Measurements from ENCODE around the gene ROR2.

The ROR2 gene

GRCh38 chr9:91736898-91737601 lies 213.0 kb downstream of the ROR2 start:
- no peak for DNase-seq (ENCODE audit: low read depth)

GRCh38 chr9:91736311-91736710 lies 213.7 kb downstream of the ROR2 start:
- DNase-seq (ENCODE audit: low read depth): no peak

GRCh38 chr9:91735049-91735448 lies 215.0 kb downstream of the ROR2 start:
- DNase-seq (ENCODE audit: low read depth): no peak

GRCh38 chr9:91734371-91734981 lies 215.6 kb downstream of the ROR2 start:
- no peak for DNase-seq (ENCODE audit: low read depth)

- DNase-seq (ENCODE audit: low read depth): no peak
Measured at GRCh38 chr9:91733006-91733624, 216.9 kb downstream of the ROR2 start.

GRCh38 chr9:91732187-91733005 lies 217.6 kb downstream of the ROR2 start:
- DNase-seq (ENCODE audit: low read depth): no peak

- no peak for DNase-seq (ENCODE audit: low read depth)
Measured at GRCh38 chr9:91730806-91731205, 219.2 kb downstream of the ROR2 start.

- no peak for DNase-seq (ENCODE audit: low read depth)
Measured at GRCh38 chr9:91729558-91729842, 220.5 kb downstream of the ROR2 start.

GRCh38 chr9:91727972-91728371 lies 222.1 kb downstream of the ROR2 start:
- DNase-seq (ENCODE audit: low read depth): no peak

GRCh38 chr9:91727316-91727861 lies 222.6 kb downstream of the ROR2 start:
- no peak for DNase-seq (ENCODE audit: low read depth)

GRCh38 chr9:91726406-91727100 lies 223.5 kb downstream of the ROR2 start:
- no peak for DNase-seq (ENCODE audit: low read depth)

- no peak for DNase-seq (ENCODE audit: low read depth)
Measured at GRCh38 chr9:91725651-91726050, 224.4 kb downstream of the ROR2 start.

GRCh38 chr9:91724609-91725505 lies 225.2 kb downstream of the ROR2 start:
- no peak for DNase-seq (ENCODE audit: low read depth)

GRCh38 chr9:91724068-91724440 lies 226.0 kb downstream of the ROR2 start:
- DNase-seq (ENCODE audit: low read depth): no peak

GRCh38 chr9:91723420-91724067 lies 226.5 kb downstream of the ROR2 start:
- DNase-seq (ENCODE audit: low read depth): no peak

GRCh38 chr9:91720751-91721705 lies 229.0 kb downstream of the ROR2 start:
- no peak for DNase-seq (ENCODE audit: low read depth)

- no peak for DNase-seq (ENCODE audit: low read depth)
Measured at GRCh38 chr9:91720313-91720712, 229.7 kb downstream of the ROR2 start.

- no peak for DNase-seq (ENCODE audit: low read depth)
Measured at GRCh38 chr9:91718071-91718470, 232.0 kb downstream of the ROR2 start.

- no peak for DNase-seq (ENCODE audit: low read depth)
Measured at GRCh38 chr9:91716815-91717214, 233.2 kb downstream of the ROR2 start.
